ENCODE measurements around the gene TBKBP1. TPM values are rescaled to one million over a fixed set of nuclear protein-coding genes. Genes with fewer than 3 reads are reported as not detected.

TBKBP1 gene
- total RNA-seq, 1 donor from 2014 or later: 3.0 TPM

- H3K9me3 Mint-ChIP-seq: no peaks in the 10 kb centered on the region
- Histone ChIP-seq H3K27ac (no peak overlapping the region), H3K4me2 (no peak overlapping the region), H4K20me1 (ENCODE audit: low read depth) (peaks cover 16% of the 10 kb centered on the region), H3K9me3 (ENCODE audit: low read depth) (no peaks in the 10 kb centered on the region), H2AFZ (replicated peaks) (no peak overlapping the region), H3K27me3 (peaks cover 23% of the 10 kb centered on the region), H3K36me3 (no peaks in the 10 kb centered on the region), H3K79me2 (ENCODE audit: low read depth) (no peaks in the 10 kb centered on the region), H3K9ac (no peak overlapping the region), H3K4me1 (no peaks in the 10 kb centered on the region), H3K4me3 (no peak overlapping the region), H3F3A (ENCODE audit: low read depth) (peaks cover 3% of the 10 kb centered on the region)
- DNase-seq (ENCODE audit: low spot score): no peak
- no peak overlapping the region for H3K4me3 Mint-ChIP-seq
- H3K27ac Mint-ChIP-seq: no peak overlapping the region
- no peak for TF ChIP-seq EZH2 (IDR thresholded peaks at IDR 0.05)
- peaks cover 21% of the 10 kb centered on the region for H3K27me3 Mint-ChIP-seq (ENCODE audit: insufficient read depth, low read depth)
- H3K36me3 Mint-ChIP-seq: peaks cover 7% of the 10 kb centered on the region
- H3K4me1 Mint-ChIP-seq: peaks cover 18% of the 10 kb centered on the region
Observed at GRCh38 chr17:47711366-47712099, 17.6 kb downstream of the TBKBP1 start.

GRCh38 chr17:47712330-47713023 lies 18.5 kb downstream of the TBKBP1 start:
- Mint-ChIP-seq H3K4me3 (no peak overlapping the region), H3K4me1 (peaks cover 13% of the 10 kb centered on the region), H3K27me3 (ENCODE audit: insufficient read depth, low read depth) (peaks cover 19% of the 10 kb centered on the region), H3K9me3 (no peaks in the 10 kb centered on the region), H3K27ac (peak overlapping the region; percentile 39), H3K36me3 (peaks cover 7% of the 10 kb centered on the region)
- H3K9me3 ChIP-seq (ENCODE audit: low read depth): no peaks in the 10 kb centered on the region
- no peaks in the 10 kb centered on the region for H3K36me3 ChIP-seq
- H4K20me1 ChIP-seq (ENCODE audit: low read depth): peaks cover 9% of the 10 kb centered on the region
- no peaks in the 10 kb centered on the region for H3K4me1 ChIP-seq
- no peak overlapping the region for H3K27ac ChIP-seq
- H3F3A ChIP-seq (ENCODE audit: low read depth): peaks cover under 1% of the 10 kb centered on the region
- H2AFZ ChIP-seq (replicated peaks): no peak overlapping the region
- no peaks in the 10 kb centered on the region for H3K79me2 ChIP-seq (ENCODE audit: low read depth)
- H3K4me2 ChIP-seq: no peak overlapping the region
- TF ChIP-seq EZH2phosphoT487 (IDR thresholded peaks at IDR 0.05) (no peak), EZH2 (IDR thresholded peaks at IDR 0.05) (no peak)
- DNase-seq (ENCODE audit: low spot score): no peak
- peaks cover 23% of the 10 kb centered on the region for H3K27me3 ChIP-seq
- H3K9ac ChIP-seq: no peak overlapping the region
- H3K4me3 ChIP-seq: no peak overlapping the region

DNA sequence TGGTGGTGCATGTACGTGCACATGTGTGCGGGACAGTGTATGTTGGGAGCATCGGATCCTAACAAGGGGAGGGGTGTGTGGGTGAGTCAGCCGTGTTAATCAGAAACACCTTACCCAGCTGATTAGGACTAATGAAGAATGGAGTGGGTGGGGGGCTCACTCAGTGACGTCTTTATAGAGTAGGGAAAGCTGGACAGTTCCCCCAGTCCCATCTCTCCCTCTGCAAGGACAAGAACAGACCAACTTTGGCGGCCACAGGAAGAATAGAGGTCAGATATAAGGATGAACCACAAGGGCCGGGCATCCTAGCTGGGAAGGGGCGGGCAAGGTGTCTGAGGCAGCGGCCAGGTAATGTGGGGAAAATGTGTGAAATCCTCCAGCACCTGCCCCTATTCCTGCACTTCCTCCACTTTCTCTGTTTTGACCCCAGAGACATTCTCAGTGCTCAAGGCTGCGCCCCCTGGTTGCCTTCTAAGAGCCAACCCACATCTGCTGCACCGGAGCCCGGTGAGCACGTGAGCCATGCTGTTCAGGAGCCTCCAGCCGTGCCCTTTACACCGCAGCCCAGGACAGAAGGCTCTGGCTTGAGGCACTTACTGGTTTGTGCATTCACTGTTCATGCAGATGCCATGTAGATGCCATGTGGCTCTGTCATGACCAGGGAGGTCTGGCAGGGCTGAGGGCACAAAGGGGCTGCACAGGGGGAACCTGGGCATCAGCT lies 20.2 kb downstream of the TBKBP1 start:
- H3K4me3 Mint-ChIP-seq: no peak overlapping the region
- no peak overlapping the region for H3K4me2 ChIP-seq
- no peaks in the 10 kb centered on the region for H4K20me1 ChIP-seq (ENCODE audit: low read depth)
- peaks cover 23% of the 10 kb centered on the region for H3K27me3 Mint-ChIP-seq (ENCODE audit: insufficient read depth, low read depth)
- peaks cover 28% of the 10 kb centered on the region for H3K27me3 ChIP-seq
- no peak overlapping the region for H3K27ac Mint-ChIP-seq
- no peaks in the 10 kb centered on the region for H3K9me3 ChIP-seq (ENCODE audit: low read depth)
- peaks cover 7% of the 10 kb centered on the region for H3K4me1 Mint-ChIP-seq
- no peak overlapping the region for H3K9ac ChIP-seq
- peaks cover 6% of the 10 kb centered on the region for H3F3A ChIP-seq (ENCODE audit: low read depth)
- no peaks in the 10 kb centered on the region for H3K4me1 ChIP-seq
- H3K4me3 ChIP-seq: no peak overlapping the region
- no peaks in the 10 kb centered on the region for H3K9me3 Mint-ChIP-seq
- TF ChIP-seq EZH2 (IDR thresholded peaks at IDR 0.05) (no peak), EZH2phosphoT487 (IDR thresholded peaks at IDR 0.05) (no peak), CTCF (IDR thresholded peaks at IDR 0.05) (peak; percentile 33)
- no peak overlapping the region for H2AFZ ChIP-seq (replicated peaks)
- H3K27ac ChIP-seq: no peak overlapping the region
- peak; percentile 56 for DNase-seq (ENCODE audit: low spot score)
- no peaks in the 10 kb centered on the region for H3K79me2 ChIP-seq (ENCODE audit: low read depth)
- H3K36me3 Mint-ChIP-seq: peaks cover 7% of the 10 kb centered on the region
- H3K36me3 ChIP-seq: no peaks in the 10 kb centered on the region

DNA sequence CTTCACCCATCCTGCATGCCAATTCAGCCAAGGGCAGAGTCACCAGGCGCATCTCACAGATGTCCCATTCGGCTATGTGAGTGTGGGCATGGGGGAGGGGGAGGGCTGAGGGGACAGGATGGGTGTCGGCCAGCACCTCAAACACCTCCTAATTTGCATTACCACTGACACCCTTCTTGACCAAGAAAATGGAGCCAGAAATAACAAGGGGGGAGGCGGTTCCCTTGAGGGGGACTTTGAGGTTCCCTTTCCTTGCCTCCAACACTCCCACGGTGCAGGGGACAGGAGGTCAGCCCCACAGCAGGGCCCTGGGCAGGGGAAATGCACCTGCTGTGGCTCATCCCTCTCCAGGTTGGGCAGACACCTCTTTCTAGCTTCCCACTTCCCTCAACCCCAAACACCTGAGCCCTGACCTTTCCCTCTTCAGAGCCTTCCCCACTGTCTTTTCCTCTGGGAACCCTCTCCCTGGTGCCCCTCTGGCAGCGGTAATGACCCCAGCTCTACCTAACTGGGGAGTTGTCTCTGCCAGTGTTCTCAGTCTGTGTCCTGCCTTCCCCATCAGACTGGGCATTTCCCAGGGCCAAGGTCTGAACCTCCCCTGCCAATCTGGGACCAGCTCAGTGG lies 20.9 kb downstream of the TBKBP1 start:
- Mint-ChIP-seq H3K4me1 (peaks cover 7% of the 10 kb centered on the region), H3K36me3 (peaks cover 7% of the 10 kb centered on the region), H3K4me3 (no peak overlapping the region), H3K27ac (no peak overlapping the region), H3K27me3 (ENCODE audit: insufficient read depth, low read depth) (peaks cover 23% of the 10 kb centered on the region), H3K9me3 (no peaks in the 10 kb centered on the region)
- Histone ChIP-seq H3K27ac (no peak overlapping the region), H3F3A (ENCODE audit: low read depth) (peaks cover 10% of the 10 kb centered on the region), H2AFZ (replicated peaks) (no peak overlapping the region), H3K79me2 (ENCODE audit: low read depth) (no peaks in the 10 kb centered on the region), H3K9me3 (ENCODE audit: low read depth) (no peaks in the 10 kb centered on the region), H3K4me2 (no peak overlapping the region), H3K27me3 (peaks cover 28% of the 10 kb centered on the region), H3K36me3 (no peaks in the 10 kb centered on the region), H3K9ac (no peak overlapping the region), H3K4me3 (no peak overlapping the region), H4K20me1 (ENCODE audit: low read depth) (no peaks in the 10 kb centered on the region), H3K4me1 (no peaks in the 10 kb centered on the region)
- no peak for TF ChIP-seq CTCF (IDR thresholded peaks at IDR 0.05)
- no peak for TF ChIP-seq EZH2 (IDR thresholded peaks at IDR 0.05)
- TF ChIP-seq EZH2phosphoT487 (IDR thresholded peaks at IDR 0.05): no peak
- DNase-seq (ENCODE audit: low spot score): no peak

Measured in neural progenitor cell (in vitro differentiated cells).